Mesendoderm (in vitro differentiated cells): ENCODE measurements around the gene KCNQ1.

Source experiments
- DNase-seq: peaks from one replicate; pipeline ENCODE4 v3.0.0; 2013
- H2AK5ac ChIP-seq: 2 replicates; pipeline ENCODE4 v1.6.1; 2013; ENCODE audit warnings: low read length, inconsistent platforms
- H2BK120ac ChIP-seq: 2 replicates; pipeline ENCODE4 v1.6.1; 2013; ENCODE audit warnings: low read depth, mild to moderate bottlenecking, low read length, moderate library complexity, mixed read lengths
- H2BK15ac ChIP-seq: replicated peaks from 2 replicates; pipeline ENCODE4 v1.6.1; 2013; ENCODE audit warnings: low read depth, mild to moderate bottlenecking, moderate library complexity
- H2BK5ac ChIP-seq: 2 replicates; pipeline ENCODE4 v1.6.1; 2013; ENCODE audit warnings: low read length, inconsistent platforms
- H3K18ac ChIP-seq: 2 replicates; pipeline ENCODE4 v1.6.1; 2013; ENCODE audit warnings: mild to moderate bottlenecking, low read length, mixed read lengths
- H3K23ac ChIP-seq: one replicate; pipeline ENCODE4 v1.6.1; 2013; ENCODE audit warnings: low read length
- H3K27ac ChIP-seq: 2 replicates; pipeline ENCODE4 v1.5.1; 2013; ENCODE audit warnings: low read depth, mild to moderate bottlenecking, inconsistent platforms, low read length, moderate library complexity
- H3K27me3 ChIP-seq: 2 replicates; pipeline ENCODE4 v1.6.1; 2013; ENCODE audit warnings: low read length, control low read depth, mild to moderate bottlenecking, inconsistent platforms; ENCODE audit not compliant: insufficient read depth, poor library complexity
- H3K36me3 ChIP-seq: 2 replicates; pipeline ENCODE4 v1.6.1; 2013; ENCODE audit warnings: low read length, inconsistent platforms; ENCODE audit not compliant: control insufficient read depth, insufficient read depth
- H3K4ac ChIP-seq: one replicate; pipeline ENCODE4 v1.6.1; 2013; ENCODE audit warnings: low read depth, mild to moderate bottlenecking, low read length, moderate library complexity
- H3K4me1 ChIP-seq: 2 replicates; pipeline ENCODE4 v1.6.1; 2013; ENCODE audit warnings: low read depth, low read length, inconsistent platforms; ENCODE audit not compliant: control insufficient read depth
- H3K4me2 ChIP-seq: 2 replicates; pipeline ENCODE4 v1.6.1; 2013; ENCODE audit warnings: low read length
- H3K4me3 ChIP-seq: 2 replicates; pipeline ENCODE4 v1.5.1; 2013; ENCODE audit warnings: mild to moderate bottlenecking, low read length
- H3K56ac ChIP-seq: one replicate; pipeline ENCODE4 v1.6.1; 2013; ENCODE audit warnings: low read length
- H3K79me1 ChIP-seq: 2 replicates; pipeline ENCODE4 v1.6.1; 2013; ENCODE audit warnings: low read length, inconsistent platforms
- H3K79me2 ChIP-seq: 2 replicates; pipeline ENCODE4 v1.6.1; 2013; ENCODE audit warnings: mild to moderate bottlenecking, low read length; ENCODE audit not compliant: control insufficient read depth, insufficient read depth
- H3K9ac ChIP-seq: 2 replicates; pipeline ENCODE4 v1.6.1; 2013; ENCODE audit warnings: low read length, inconsistent platforms
- H4K5ac ChIP-seq: one replicate; pipeline ENCODE4 v1.6.1; 2013; ENCODE audit warnings: low read length
- H4K8ac ChIP-seq: one replicate; pipeline ENCODE4 v1.6.1; 2013; ENCODE audit warnings: low read depth, mild to moderate bottlenecking, control low read depth, low read length, moderate library complexity
- WGBS: extraction: QIAGEN DNeasy Blood & Tissue Kit; methylation state at CpG from one replicate; pipeline ENCODE4 v1.1.7; 2013; ENCODE audit warnings: low lambda C conversion rate, missing lambda C conversion rate; ENCODE audit not compliant: insufficient coverage; ENCODE audit errors: extremely low coverage; 5-methylcytosine and 5-hydroxymethylcytosine counted together

Gene KCNQ1

DNA sequence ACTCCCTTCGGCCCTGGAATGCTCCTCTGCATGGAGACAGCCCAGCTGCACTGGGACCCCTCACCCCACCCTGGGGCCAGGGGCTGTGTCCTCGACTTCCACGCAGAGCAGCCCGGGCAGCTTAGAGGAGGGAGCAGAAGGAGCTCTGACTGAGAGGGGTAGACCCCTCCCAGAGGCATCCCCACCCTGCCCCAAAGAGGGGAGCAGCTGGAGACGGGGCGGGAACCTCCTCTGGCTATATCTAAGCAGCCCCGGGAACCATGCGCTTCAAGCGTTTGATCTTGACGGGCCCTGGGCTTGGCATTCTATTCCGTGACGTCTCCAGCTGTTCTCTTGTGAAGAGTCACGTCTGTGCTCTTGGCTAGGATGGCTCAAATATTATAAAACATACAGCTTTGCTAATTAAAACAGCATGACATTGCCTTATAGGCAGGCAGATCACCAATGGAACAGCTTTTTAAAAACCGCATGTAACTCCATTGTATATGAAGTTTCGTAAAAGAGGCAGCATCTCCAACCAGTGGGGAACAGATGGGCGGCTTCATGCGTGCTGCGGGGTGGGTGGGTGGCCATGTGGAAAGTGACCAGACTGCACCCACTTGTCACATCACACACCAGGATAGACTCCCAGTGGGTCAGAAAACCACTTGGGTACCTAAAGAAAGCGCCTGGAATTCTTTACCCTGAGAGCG is 7.7 kb downstream of the KCNQ1 start:
- no peaks in the 10 kb centered on the region for H3K4me1 ChIP-seq
- H3K79me1 ChIP-seq, result no peaks in the 10 kb centered on the region
- no peak overlapping the region for H3K4me2 ChIP-seq
- H3K79me2 ChIP-seq, result no peaks in the 10 kb centered on the region
- no peak overlapping the region for H2BK5ac ChIP-seq
- H3K18ac ChIP-seq, result no peak overlapping the region
- H3K27me3 ChIP-seq, result peaks cover under 1% of the 10 kb centered on the region
- no peaks in the 10 kb centered on the region for H3K36me3 ChIP-seq
- no peak overlapping the region for H2AK5ac ChIP-seq
- H4K8ac ChIP-seq, result no peak overlapping the region
- H3K23ac ChIP-seq, result no peak overlapping the region
- H3K4me3 ChIP-seq, result no peak overlapping the region
- no peak for DNase-seq
- H3K9ac ChIP-seq, result no peak overlapping the region
- H3K27ac ChIP-seq, result no peak overlapping the region
- H2BK120ac ChIP-seq, result no peak overlapping the region
- WGBS, result no CpG with 5 or more reads among the region's 20 CpGs
- H3K56ac ChIP-seq, result no peak overlapping the region
- H4K5ac ChIP-seq, result no peak overlapping the region
- no peak overlapping the region for H2BK15ac ChIP-seq
- H3K4ac ChIP-seq, result no peak overlapping the region

DNA sequence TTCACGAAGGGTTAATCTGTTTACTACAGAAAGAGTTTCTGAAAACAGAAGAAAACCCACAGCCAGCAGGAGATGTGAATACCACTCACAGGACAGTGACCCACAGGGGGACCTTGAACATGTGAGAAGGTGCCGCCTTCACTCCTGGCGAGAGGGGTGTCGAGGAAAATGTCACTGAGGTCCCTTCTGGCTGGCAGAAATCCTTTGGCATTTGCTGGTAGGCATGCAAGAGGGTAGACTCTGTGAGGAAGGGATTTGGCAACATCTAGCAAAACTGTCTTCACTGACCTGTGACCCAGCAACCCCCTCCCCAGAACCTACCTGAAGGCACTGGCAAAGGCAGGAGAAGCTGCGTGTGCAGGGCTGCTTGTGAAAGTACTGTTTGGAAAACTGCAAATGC is 8.6 kb downstream of the KCNQ1 start:
- Histone ChIP-seq H4K5ac (no peak overlapping the region), H3K56ac (no peak overlapping the region), H2BK5ac (no peak overlapping the region), H3K9ac (no peak overlapping the region), H3K4me1 (no peaks in the 10 kb centered on the region), H3K4me2 (no peak overlapping the region), H3K27me3 (no peaks in the 10 kb centered on the region), H2BK120ac (no peak overlapping the region), H3K36me3 (no peaks in the 10 kb centered on the region), H3K79me1 (no peaks in the 10 kb centered on the region), H2BK15ac (no peak overlapping the region), H2AK5ac (no peak overlapping the region), H3K79me2 (no peaks in the 10 kb centered on the region), H3K18ac (no peak overlapping the region), H4K8ac (no peak overlapping the region), H3K23ac (no peak overlapping the region), H3K4ac (no peak overlapping the region), H3K4me3 (no peak overlapping the region), H3K27ac (no peak overlapping the region)
- no CpG with 5 or more reads among the region's 5 CpGs for WGBS
- no peak for DNase-seq

DNA sequence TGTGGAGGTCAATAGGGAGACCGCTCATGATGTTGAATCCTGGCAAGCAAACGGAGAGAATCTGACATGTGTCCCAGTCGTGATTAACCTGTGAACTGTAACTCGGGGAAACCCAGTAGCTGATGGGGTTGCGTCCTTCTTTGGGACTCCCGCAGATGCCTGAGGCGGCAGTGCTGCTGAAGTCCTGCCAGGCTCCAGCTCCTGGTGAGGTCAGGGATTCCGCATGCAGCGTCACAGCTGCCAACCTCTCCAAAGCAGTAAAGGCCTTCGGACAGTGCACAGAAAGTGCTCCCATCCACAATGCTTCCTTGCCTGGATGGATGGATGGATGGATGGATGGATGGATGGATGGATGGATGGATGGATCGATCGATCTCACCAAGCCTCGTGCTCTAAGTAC is 13.5 kb downstream of the KCNQ1 start:
- H4K5ac ChIP-seq, result no peak overlapping the region
- no peak overlapping the region for H2BK120ac ChIP-seq
- no peaks in the 10 kb centered on the region for H3K79me1 ChIP-seq
- H3K4ac ChIP-seq, result no peak overlapping the region
- H2BK5ac ChIP-seq, result no peak overlapping the region
- no peaks in the 10 kb centered on the region for H3K27me3 ChIP-seq
- H3K27ac ChIP-seq, result no peak overlapping the region
- no peaks in the 10 kb centered on the region for H3K4me1 ChIP-seq
- H3K9ac ChIP-seq, result no peak overlapping the region
- WGBS, result no CpG with 5 or more reads among the region's 13 CpGs
- no peak overlapping the region for H4K8ac ChIP-seq
- H3K79me2 ChIP-seq, result no peaks in the 10 kb centered on the region
- H3K36me3 ChIP-seq, result no peaks in the 10 kb centered on the region
- H2AK5ac ChIP-seq, result no peak overlapping the region
- H3K23ac ChIP-seq, result no peak overlapping the region
- no peak overlapping the region for H3K4me3 ChIP-seq
- DNase-seq, result no peak
- H3K18ac ChIP-seq, result no peak overlapping the region
- no peak overlapping the region for H3K56ac ChIP-seq
- no peak overlapping the region for H2BK15ac ChIP-seq
- H3K4me2 ChIP-seq, result no peak overlapping the region

DNA sequence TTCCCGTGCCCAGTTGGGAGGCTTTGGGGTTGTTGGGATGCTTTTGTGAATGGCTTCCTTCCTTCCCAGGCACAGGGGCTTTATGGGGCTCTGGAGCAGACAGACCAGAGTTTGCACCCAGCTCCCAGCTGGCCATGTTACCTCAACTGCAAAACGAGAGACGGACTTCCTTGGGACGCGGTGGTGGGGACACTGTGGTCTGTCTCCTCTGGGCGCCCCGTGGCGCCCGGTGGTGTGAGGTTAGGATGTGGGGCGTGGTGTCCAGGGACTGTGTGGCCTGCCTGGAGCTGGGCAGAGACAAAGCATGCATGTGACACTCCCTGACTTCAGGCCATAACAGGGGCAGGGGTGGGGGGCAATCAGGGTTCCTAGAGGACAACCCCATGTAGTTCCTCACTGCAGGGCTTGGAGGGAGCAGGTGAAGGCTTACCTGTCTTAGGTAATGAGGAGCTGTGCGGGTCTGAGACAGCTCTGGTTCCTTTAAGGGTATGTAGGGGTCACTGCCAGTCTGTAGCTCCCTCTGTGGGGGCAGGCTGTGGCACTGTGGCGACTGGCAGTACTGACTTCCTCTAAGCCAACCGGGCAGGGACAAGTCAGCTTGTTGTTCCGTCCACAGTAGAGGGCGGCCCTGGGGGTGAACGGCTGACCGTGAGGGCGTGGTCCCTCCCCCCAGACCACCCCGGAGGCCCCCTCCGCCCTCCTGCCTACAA is 14.4 kb downstream of the KCNQ1 start:
- H3K56ac ChIP-seq, result no peak overlapping the region
- no peaks in the 10 kb centered on the region for H3K27me3 ChIP-seq
- no peak overlapping the region for H2BK15ac ChIP-seq
- no peaks in the 10 kb centered on the region for H3K4me1 ChIP-seq
- H3K4me2 ChIP-seq, result no peak overlapping the region
- no peak overlapping the region for H2AK5ac ChIP-seq
- no peaks in the 10 kb centered on the region for H3K36me3 ChIP-seq
- H2BK120ac ChIP-seq, result no peak overlapping the region
- no peaks in the 10 kb centered on the region for H3K79me2 ChIP-seq
- no peak overlapping the region for H4K8ac ChIP-seq
- no peak for DNase-seq
- no peak overlapping the region for H3K18ac ChIP-seq
- no peak overlapping the region for H3K9ac ChIP-seq
- H4K5ac ChIP-seq, result no peak overlapping the region
- no peak overlapping the region for H3K27ac ChIP-seq
- no peak overlapping the region for H3K4ac ChIP-seq
- no peak overlapping the region for H3K23ac ChIP-seq
- H3K79me1 ChIP-seq, result no peaks in the 10 kb centered on the region
- H3K4me3 ChIP-seq, result no peak overlapping the region
- no CpG with 5 or more reads among the region's 20 CpGs for WGBS
- no peak overlapping the region for H2BK5ac ChIP-seq

DNA sequence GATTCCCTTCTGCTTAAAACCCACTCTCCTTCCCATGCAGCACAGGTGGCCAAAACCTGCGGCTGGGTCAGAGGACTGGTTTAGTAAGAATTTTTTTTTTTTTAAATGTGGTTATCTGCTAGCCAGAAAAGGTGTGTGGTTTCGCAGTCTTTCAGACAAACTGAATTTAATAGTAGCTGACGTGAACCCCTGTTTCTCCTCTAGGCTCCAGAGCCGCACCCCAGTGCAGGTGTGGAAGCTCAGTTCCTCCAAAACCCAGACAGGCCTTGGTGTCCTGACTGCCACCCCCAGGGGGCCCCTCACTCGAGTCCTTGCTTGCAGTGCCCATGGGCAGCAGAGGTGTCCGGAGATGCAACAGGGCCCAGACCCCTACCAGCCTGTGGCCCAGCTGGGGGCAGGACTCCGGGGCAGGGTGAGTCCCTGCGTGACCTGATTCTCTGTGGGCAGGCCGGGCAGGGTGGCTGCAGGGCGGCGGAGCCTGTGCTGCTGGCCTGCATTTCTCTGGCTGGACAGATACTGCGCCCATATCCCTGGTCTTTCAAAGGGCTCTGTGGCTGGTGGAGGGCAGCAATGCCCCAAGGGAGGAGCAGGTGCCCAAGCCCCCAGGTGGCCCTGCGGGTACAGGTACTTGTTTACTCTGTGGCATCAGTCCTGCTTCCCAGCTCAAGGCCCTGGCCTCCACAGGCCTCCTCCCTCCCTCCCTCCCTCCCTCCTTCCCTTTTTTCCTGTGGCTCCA is 15.2 kb downstream of the KCNQ1 start:
- Histone ChIP-seq H2BK15ac (no peak overlapping the region), H3K4me2 (no peak overlapping the region), H3K56ac (no peak overlapping the region), H3K4me1 (no peaks in the 10 kb centered on the region), H3K79me1 (no peaks in the 10 kb centered on the region), H2BK5ac (no peak overlapping the region), H3K18ac (no peak overlapping the region), H2AK5ac (no peak overlapping the region), H3K4ac (no peak overlapping the region), H3K4me3 (no peak overlapping the region), H4K8ac (no peak overlapping the region), H3K27ac (no peak overlapping the region), H3K79me2 (no peaks in the 10 kb centered on the region), H3K9ac (no peak overlapping the region), H3K23ac (no peak overlapping the region), H4K5ac (no peak overlapping the region), H2BK120ac (no peak overlapping the region), H3K27me3 (no peaks in the 10 kb centered on the region), H3K36me3 (no peaks in the 10 kb centered on the region)
- WGBS, result no CpG with 5 or more reads among the region's 13 CpGs
- DNase-seq, result no peak
